ENCODE data around the gene OR51I1. TPM values are rescaled to one million over a fixed set of nuclear protein-coding genes. Genes with fewer than 3 reads are reported as not detected.

OR51I1 gene
- total RNA-seq, 1 experiment from 2014 or later: not detected

DNA sequence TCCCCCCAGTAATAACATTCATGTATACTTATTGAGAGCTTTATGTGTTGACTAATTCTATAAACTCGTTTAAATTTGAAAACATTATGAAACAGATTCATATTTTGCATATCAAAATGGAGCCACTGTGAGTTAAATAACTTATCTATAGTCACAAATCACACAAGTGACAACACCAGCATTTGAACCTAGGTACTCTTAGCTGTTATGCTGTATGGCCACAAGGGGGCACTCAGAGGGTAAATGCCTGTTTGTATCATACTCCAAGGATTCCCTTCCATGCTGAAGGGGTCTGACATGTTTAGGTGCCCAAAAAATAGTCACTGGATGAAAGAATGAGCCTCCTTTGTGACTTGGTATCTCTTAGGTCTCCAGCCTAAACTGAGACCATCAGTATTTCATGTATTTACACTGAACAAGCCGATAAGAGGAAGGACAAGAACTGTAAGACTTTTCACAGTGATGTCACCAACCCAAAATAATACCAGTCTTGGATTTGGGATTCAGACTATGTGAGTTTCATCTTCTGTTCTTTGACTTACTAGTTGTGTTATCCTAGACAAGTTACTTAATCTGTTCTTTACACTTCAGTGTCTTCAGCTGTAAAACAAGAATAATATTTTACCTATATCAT lies 35.0 kb upstream of the OR51I1 start:
- Histone ChIP-seq H3K36me3 (ENCODE audit: insufficient read depth, low read length, poor library complexity, severe bottlenecking) (no peaks in the 10 kb centered on the region), H3K27me3 (replicated peaks; ENCODE audit: insufficient read depth, low read depth, low read length, poor library complexity) (no peaks in the 10 kb centered on the region), H3K9me3 (ENCODE audit: low read depth, low read length, poor library complexity, severe bottlenecking) (no peaks in the 10 kb centered on the region), H3K4me1 (ENCODE audit: insufficient read depth, low read length, poor library complexity, severe bottlenecking) (no peaks in the 10 kb centered on the region), H3K27ac (ENCODE audit: low read depth, low read length, poor library complexity, severe bottlenecking) (no peak overlapping the region), H3K4me3 (ENCODE audit: low read depth, low read length, poor library complexity, severe bottlenecking) (no peak overlapping the region)
- CTCF ChIA-PET: interaction anchor here (0.7 kb wide), 1 partner anchor 45 kb away, joined by 4 read pairs; no protein-coding TSS in a partner anchor
- no peak for TF ChIP-seq EZH2 (IDR thresholded peaks at IDR 0.05; ENCODE audit: borderline replicate concordance, low read depth, low read length, poor library complexity, severe bottlenecking)
- TF ChIP-seq, protein P1, sequence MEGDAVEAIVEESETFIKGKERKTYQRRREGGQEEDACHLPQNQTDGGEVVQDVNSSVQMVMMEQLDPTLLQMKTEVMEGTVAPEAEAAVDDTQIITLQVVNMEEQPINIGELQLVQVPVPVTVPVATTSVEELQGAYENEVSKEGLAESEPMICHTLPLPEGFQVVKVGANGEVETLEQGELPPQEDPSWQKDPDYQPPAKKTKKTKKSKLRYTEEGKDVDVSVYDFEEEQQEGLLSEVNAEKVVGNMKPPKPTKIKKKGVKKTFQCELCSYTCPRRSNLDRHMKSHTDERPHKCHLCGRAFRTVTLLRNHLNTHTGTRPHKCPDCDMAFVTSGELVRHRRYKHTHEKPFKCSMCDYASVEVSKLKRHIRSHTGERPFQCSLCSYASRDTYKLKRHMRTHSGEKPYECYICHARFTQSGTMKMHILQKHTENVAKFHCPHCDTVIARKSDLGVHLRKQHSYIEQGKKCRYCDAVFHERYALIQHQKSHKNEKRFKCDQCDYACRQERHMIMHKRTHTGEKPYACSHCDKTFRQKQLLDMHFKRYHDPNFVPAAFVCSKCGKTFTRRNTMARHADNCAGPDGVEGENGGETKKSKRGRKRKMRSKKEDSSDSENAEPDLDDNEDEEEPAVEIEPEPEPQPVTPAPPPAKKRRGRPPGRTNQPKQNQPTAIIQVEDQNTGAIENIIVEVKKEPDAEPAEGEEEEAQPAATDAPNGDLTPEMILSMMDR (conservative IDR thresholded peaks at IDR 0.05; ENCODE audit: low read depth, low read length): peak; percentile 79
- peak; percentile 52 for DNase-seq (ENCODE audit: low spot score)
- POLR2A ChIA-PET (ENCODE audit: low non-redundant PET): interaction anchor here (0.6 kb wide), 1 partner anchor 899 kb away, joined by 3 read pairs; no protein-coding TSS in a partner anchor
- intact Hi-C loops (cut with micrococcal nuclease; ENCODE audit: unreplicated experiment): loop anchor here (1.0 kb wide), 1 partner anchor 332 kb away; the partner anchor contains the start of gene OR52N2
- no TSS peak for BruUV-seq (replicated peaks)

DNA sequence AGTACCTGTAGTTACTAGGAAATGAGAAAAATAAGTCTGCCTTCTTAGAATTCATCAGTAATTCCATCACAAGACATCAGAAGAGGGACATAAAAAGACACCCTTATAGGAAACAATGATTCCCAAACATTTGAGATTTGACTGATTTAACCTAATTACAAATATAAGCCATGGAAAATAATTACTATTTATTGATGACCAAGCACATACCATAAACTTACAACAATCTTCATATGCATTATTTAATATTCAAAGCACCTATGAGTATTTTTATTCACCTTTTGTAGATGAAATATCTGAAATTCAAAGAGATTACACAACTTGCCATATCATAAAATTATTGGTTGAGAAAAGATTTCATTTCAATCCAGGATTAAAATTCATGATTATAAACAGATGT lies 32.6 kb upstream of the OR51I1 start:
- Histone ChIP-seq H3K27me3 (replicated peaks; ENCODE audit: insufficient read depth, low read depth, low read length, poor library complexity) (no peaks in the 10 kb centered on the region), H3K9me3 (ENCODE audit: low read depth, low read length, poor library complexity, severe bottlenecking) (no peaks in the 10 kb centered on the region), H3K4me3 (ENCODE audit: low read depth, low read length, poor library complexity, severe bottlenecking) (no peak overlapping the region), H3K27ac (ENCODE audit: low read depth, low read length, poor library complexity, severe bottlenecking) (no peak overlapping the region), H3K36me3 (ENCODE audit: insufficient read depth, low read length, poor library complexity, severe bottlenecking) (no peaks in the 10 kb centered on the region), H3K4me1 (ENCODE audit: insufficient read depth, low read length, poor library complexity, severe bottlenecking) (no peaks in the 10 kb centered on the region)
- CTCF ChIA-PET: no interaction called here
- TF ChIP-seq, protein P1 (conservative IDR thresholded peaks at IDR 0.05; ENCODE audit: low read depth, low read length): no peak
- no peak for TF ChIP-seq EZH2 (IDR thresholded peaks at IDR 0.05; ENCODE audit: borderline replicate concordance, low read depth, low read length, poor library complexity, severe bottlenecking)
- BruUV-seq (replicated peaks): no TSS peak
- no peak for DNase-seq (ENCODE audit: low spot score)
- POLR2A ChIA-PET (ENCODE audit: low non-redundant PET): no interaction called here
- intact Hi-C loops (cut with micrococcal nuclease; ENCODE audit: unreplicated experiment): no loop called here

DNA sequence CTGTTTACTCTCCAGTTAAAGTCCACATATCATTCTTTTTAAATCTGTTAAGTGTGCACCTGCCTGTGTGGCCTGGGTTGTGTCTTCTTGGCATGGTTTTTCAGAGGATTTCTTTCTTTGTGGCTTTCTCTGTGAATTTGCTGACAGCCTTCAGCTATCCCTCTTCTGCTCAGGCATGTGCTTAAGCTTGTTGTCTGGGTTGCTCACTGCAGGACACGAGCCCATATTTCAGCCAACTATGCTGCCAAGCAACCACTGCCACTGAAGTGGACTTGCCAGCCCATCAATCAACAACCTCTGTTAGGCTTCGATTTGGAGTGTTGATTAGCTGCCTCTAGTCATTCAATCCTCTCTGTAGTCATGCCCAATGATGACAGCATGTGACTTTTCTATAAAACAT lies 26.2 kb upstream of the OR51I1 start:
- CTCF ChIA-PET: no interaction called here

More for the DNA sequence above, 26.2 kb upstream of the OR51I1 start:
- Histone ChIP-seq H3K4me3 (ENCODE audit: low read depth, low read length, poor library complexity, severe bottlenecking) (no peak overlapping the region), H3K4me1 (ENCODE audit: insufficient read depth, low read length, poor library complexity, severe bottlenecking) (no peaks in the 10 kb centered on the region), H3K9me3 (ENCODE audit: low read depth, low read length, poor library complexity, severe bottlenecking) (no peaks in the 10 kb centered on the region), H3K36me3 (ENCODE audit: insufficient read depth, low read length, poor library complexity, severe bottlenecking) (no peaks in the 10 kb centered on the region), H3K27ac (ENCODE audit: low read depth, low read length, poor library complexity, severe bottlenecking) (no peak overlapping the region), H3K27me3 (replicated peaks; ENCODE audit: insufficient read depth, low read depth, low read length, poor library complexity) (no peaks in the 10 kb centered on the region)
- POLR2A ChIA-PET (ENCODE audit: low non-redundant PET): no interaction called here
- TF ChIP-seq, protein P1 (conservative IDR thresholded peaks at IDR 0.05; ENCODE audit: low read depth, low read length): no peak
- TF ChIP-seq EZH2 (IDR thresholded peaks at IDR 0.05; ENCODE audit: borderline replicate concordance, low read depth, low read length, poor library complexity, severe bottlenecking): no peak
- intact Hi-C loops (cut with micrococcal nuclease; ENCODE audit: unreplicated experiment): no loop called here
- BruUV-seq (replicated peaks): no TSS peak
- DNase-seq (ENCODE audit: low spot score): no peak
